ENCODE data around the gene RPTOR.

The RPTOR gene

DNA sequence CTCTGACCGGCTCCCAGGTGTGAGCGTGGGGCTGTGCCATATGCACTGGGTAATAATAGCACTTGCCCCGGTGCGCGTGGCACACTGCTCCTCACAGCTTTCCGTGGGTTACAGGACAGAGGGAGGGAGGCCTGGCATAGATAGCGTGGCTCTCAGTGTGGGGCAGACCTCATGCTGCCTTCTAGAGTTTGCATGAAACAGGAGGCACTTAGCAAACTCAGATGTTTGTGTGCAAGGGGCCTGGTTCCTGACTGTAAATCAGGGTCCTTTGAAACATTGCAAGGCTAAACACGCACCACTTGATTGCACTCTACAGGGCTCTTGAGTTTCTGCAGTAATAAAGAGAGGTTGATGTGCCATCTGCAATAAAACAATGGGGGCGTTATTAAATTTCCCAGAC is 101.7 kb downstream of the RPTOR start:
- Histone ChIP-seq H3K27ac (no peak overlapping the region), H3K4me3 (no peak overlapping the region)
- TF ChIP-seq, protein P1, sequence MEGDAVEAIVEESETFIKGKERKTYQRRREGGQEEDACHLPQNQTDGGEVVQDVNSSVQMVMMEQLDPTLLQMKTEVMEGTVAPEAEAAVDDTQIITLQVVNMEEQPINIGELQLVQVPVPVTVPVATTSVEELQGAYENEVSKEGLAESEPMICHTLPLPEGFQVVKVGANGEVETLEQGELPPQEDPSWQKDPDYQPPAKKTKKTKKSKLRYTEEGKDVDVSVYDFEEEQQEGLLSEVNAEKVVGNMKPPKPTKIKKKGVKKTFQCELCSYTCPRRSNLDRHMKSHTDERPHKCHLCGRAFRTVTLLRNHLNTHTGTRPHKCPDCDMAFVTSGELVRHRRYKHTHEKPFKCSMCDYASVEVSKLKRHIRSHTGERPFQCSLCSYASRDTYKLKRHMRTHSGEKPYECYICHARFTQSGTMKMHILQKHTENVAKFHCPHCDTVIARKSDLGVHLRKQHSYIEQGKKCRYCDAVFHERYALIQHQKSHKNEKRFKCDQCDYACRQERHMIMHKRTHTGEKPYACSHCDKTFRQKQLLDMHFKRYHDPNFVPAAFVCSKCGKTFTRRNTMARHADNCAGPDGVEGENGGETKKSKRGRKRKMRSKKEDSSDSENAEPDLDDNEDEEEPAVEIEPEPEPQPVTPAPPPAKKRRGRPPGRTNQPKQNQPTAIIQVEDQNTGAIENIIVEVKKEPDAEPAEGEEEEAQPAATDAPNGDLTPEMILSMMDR (IDR thresholded peaks at IDR 0.05) = no peak
- no peak for DNase-seq (ENCODE audit: low spot score)

DNA sequence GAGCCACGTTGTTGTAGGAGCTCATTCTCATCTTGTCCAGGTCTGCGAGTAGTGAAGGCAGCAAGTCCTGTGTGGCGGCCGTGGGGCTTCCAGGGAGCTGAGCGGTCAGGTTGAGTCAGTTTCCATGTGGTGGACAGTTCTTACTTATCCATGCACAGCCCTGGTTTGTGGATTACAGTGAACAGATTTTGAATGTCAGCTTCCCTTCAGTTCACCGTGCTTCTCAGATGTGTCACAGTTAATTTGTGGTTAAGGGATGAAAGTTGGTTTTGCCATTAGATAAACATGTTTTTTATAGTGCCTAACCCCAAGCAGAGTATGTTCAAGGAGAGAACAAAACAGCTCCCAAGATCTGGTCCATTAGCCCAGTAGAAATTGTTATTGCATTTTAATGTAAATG is 103.1 kb downstream of the RPTOR start:
- DNase-seq (ENCODE audit: low spot score) = no peak
- Histone ChIP-seq H3K27ac (no peak overlapping the region), H3K4me3 (no peak overlapping the region)
- TF ChIP-seq, protein P1 (IDR thresholded peaks at IDR 0.05) = no peak

DNA sequence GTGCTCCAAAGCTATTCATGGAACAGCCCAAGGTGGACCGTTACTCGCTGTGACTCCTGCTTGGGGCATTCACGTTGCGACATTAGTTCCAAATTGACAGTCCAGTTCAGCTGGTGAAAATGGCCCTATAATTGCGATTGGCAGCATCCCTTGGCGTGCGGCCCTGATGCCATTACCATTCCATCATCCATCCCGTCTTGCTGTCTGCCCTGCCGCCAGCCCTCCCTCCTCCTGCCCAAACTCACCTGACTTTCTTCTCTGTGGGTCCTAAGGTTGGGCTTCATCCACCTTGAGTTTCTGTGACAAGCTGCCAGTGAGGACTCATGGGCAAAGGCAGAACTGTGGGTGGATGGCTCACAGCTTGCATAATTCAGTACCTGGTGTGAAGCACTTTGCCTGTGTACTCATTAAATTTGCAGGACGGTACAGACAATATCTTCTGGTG is 104.6 kb downstream of the RPTOR start:
- no peak overlapping the region for H3K27ac ChIP-seq
- H3K4me3 ChIP-seq = peak overlapping the region; percentile 33
- TF ChIP-seq, protein P1 (IDR thresholded peaks at IDR 0.05) = no peak
- no peak for DNase-seq (ENCODE audit: low spot score)

DNA sequence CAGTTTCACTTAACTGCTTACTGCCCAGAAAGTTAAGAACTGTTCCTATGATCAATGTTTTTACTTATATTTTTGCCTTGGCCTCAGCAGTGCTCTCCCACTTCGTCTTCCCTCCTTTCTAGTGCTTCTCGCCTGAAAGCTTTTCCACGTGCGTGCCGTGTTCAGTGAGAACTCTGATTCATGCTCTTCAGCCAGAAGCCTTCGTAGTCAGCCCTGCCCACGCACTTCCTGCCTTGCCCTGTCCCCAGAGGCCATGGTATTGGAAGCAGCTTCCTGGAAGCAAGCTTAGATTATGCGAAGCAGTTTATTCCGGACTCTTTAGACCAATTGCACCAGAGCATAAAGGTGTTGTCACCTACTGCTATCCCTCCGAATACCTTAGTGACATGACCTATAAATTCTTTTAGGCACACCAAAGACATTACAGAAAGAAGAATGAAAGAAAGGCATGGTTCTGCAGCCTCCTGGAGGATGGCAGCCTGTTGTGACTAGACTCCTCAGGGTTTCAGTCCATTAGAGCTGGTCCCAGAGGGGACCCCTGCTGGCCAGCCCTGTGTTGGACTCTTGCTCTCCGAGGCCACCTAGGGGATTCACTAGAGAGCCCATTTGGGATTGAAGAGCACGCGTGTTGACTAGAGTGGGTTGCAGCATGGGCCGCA is 105.2 kb downstream of the RPTOR start:
- peak overlapping the region; percentile 33 for H3K4me3 ChIP-seq
- DNase-seq (ENCODE audit: low spot score) = no peak
- TF ChIP-seq, protein P1 (IDR thresholded peaks at IDR 0.05) = no peak
- peak overlapping the region in 1 of 2 donors; percentile 25 for H3K27ac ChIP-seq

DNA sequence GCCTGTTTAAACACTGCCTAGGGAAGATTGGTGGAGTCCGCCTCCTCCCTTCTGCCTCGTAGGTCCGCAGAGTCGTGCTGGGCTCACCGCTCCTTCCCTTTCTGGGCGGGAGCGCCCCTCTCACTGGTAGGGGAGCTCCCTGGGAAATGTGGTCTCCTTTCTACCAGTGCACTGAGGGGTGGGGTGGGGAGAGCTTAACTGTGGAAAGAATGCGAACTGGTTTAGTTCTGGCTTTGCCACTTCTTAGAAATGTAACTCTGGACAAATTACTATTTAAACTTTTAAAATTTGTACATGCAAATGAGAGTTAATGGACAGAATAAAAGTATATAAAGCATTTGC is 105.7 kb downstream of the RPTOR start:
- no peak overlapping the region for H3K4me3 ChIP-seq
- H3K27ac ChIP-seq = peak overlapping the region in 1 of 2 donors; percentile 25
- TF ChIP-seq, protein P1 (IDR thresholded peaks at IDR 0.05) = no peak
- DNase-seq (ENCODE audit: low spot score) = no peak

DNA sequence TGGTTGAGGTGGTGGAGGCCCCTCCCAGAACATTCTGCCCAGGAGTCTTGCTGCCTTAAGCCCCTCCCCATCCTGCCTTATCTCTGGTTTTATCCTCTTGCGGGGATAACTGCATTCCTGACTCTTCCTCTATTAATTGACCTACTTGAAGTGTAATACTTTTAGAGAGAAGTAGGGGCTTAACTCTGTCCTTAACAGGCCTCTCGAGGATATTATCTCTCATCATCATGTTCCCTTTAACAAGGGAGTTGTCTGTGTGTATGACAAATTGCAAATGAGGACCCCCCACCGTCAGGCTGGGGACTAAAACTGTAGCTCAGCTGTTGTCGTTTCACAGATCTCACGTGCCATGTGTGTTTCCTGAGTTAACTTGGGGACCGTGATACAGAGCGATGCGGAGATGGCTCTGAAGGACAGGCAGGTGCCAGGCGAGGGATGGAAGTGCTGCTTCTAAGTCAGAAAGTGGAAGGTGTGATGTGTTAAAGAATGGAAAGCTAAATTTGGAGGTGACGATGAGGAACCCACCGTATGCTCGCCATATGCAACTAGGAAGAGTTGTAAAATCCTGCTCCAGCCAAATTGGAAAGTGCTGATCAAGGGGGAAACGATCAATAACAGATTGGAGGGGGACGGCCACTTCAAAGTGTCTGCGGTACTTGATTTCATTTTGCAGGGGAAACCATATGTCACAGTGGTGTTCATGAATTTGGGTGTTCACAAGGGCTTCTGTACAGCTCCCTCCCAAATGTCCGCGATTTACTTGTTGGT is 106.3 kb downstream of the RPTOR start:
- Histone ChIP-seq H3K27ac (no peak overlapping the region), H3K4me3 (no peak overlapping the region)
- DNase-seq (ENCODE audit: low spot score) = no peak
- TF ChIP-seq, protein P1 (IDR thresholded peaks at IDR 0.05) = no peak

Measured in coronary artery (tissue), 2 donors.